Measurements from ENCODE around the gene KIAA0513. TPM values are rescaled to one million over a fixed set of nuclear protein-coding genes. Genes with fewer than 3 reads are reported as not detected.

The KIAA0513 gene
- total and polyA plus RNA-seq, 2 of the 13 experiments (the other 11 are each of a cell fraction or from before 2014, with no cell fraction given): 1.8 TPM

- TF ChIP-seq CHD4 (IDR thresholded peaks at IDR 0.05; ENCODE audit: borderline replicate concordance, low read length) (no peak), ZIK1 (CRISPR knock-in tag; IDR thresholded peaks at IDR 0.05; ENCODE audit: borderline replicate concordance, low read depth) (no peak), PHF21A (CRISPR knock-in tag; IDR thresholded peaks at IDR 0.05) (no peak), MAX (IDR thresholded peaks at IDR 0.05) (0 out of 2 replicates have a peak, but pooled peaks have one; percentile 20), NFE2 (CRISPR knock-in tag; IDR thresholded peaks at IDR 0.05) (peak; percentile 59; the same call in 1 of the 2 replicates), MAFF (IDR thresholded peaks at IDR 0.05; ENCODE audit: low read depth, low read length) (peak; percentile 86), NFKB2 (CRISPR knock-in tag; IDR thresholded peaks at IDR 0.05; ENCODE audit: borderline replicate concordance) (no peak), MAFK (conservative IDR thresholded peaks at IDR 0.05 in 1 of 2, IDR thresholded peaks at IDR 0.05 in 1 of 2; ENCODE audit: low read length in 2 of 2) (peak; percentile 90 to 92), MYPOP (CRISPR knock-in tag; IDR thresholded peaks at IDR 0.05) (no peak), UBTF (CRISPR knock-in tag; IDR thresholded peaks at IDR 0.05) (0 out of 2 replicates have a peak, but pooled peaks have one; percentile 24), ZNF205 (CRISPR knock-in tag; IDR thresholded peaks at IDR 0.05) (no peak)
Measured at GRCh38 chr16:85124636-85125346, 97.2 kb downstream of the KIAA0513 start (continued).

Data from HepG2 (cell line).